ENCODE results near the gene ZNRF3. TPM values are rescaled to one million over a fixed set of nuclear protein-coding genes. Genes with fewer than 3 reads are reported as not detected.

Gene ZNRF3
- total and polyA plus RNA-seq, 2 experiments from 2014 or later = 11.1 to 32.2 TPM

DNA sequence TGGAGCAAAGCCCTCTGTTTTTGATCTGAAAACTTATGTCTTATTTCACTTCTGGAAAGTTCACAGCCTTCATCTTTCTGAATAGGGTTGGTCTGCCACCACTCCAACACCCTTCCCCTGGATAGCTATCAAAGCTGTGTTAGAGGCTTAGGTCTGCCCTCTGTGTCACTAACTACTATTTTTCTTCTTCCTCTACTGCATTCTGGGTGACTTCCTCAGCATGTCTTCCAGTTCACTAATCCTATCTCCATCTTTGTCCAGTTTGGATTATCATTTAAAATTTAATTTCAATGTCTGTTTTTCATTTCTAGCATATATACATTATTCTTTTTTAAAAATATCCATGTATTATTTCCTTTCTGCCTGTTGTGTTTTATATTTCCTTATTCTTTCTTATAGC lies 84.6 kb downstream of the ZNRF3 start (continued):
- no peak for TF ChIP-seq ZNF462 (CRISPR knock-in tag; IDR thresholded peaks at IDR 0.05)
- TF ChIP-seq ZNF114 (CRISPR knock-in tag; IDR thresholded peaks at IDR 0.05) = no peak
- no peak for TF ChIP-seq REST (IDR thresholded peaks at IDR 0.05; ENCODE audit: unreplicated experiment)
- TF ChIP-seq, protein P1, sequence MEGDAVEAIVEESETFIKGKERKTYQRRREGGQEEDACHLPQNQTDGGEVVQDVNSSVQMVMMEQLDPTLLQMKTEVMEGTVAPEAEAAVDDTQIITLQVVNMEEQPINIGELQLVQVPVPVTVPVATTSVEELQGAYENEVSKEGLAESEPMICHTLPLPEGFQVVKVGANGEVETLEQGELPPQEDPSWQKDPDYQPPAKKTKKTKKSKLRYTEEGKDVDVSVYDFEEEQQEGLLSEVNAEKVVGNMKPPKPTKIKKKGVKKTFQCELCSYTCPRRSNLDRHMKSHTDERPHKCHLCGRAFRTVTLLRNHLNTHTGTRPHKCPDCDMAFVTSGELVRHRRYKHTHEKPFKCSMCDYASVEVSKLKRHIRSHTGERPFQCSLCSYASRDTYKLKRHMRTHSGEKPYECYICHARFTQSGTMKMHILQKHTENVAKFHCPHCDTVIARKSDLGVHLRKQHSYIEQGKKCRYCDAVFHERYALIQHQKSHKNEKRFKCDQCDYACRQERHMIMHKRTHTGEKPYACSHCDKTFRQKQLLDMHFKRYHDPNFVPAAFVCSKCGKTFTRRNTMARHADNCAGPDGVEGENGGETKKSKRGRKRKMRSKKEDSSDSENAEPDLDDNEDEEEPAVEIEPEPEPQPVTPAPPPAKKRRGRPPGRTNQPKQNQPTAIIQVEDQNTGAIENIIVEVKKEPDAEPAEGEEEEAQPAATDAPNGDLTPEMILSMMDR (conservative IDR thresholded peaks at IDR 0.05; ENCODE audit: low read depth in 2 of 2) = no peak
- TF ChIP-seq EZH2phosphoT487 (IDR thresholded peaks at IDR 0.05; ENCODE audit: unreplicated experiment) = no peak
- no peak for TF ChIP-seq ETS1 (IDR thresholded peaks at IDR 0.05)
